Loucy (cell line): ENCODE results near the gene APLP1.
A peak's percentile ranks its signal among the peaks of the same experiment; 100 is the strongest.
"Not testable (repeated sequence)": the region's sequence is repeated elsewhere in the genome, so short reads cannot be mapped to it uniquely, and the experiment has no call there.

Experiments
- H2AFZ ChIP-seq: fragments of 200-600 bp; sonication (generic); 2 replicates; pipeline ENCODE4 v1.6.0; 2016; ENCODE audit warnings: antibody characterized with exemption, mild to moderate bottlenecking, low read length, moderate library complexity
- H3F3A ChIP-seq: fragments of 200-600 bp; 2 replicates; pipeline ENCODE4 v1.6.0; 2016; ENCODE audit warnings: antibody characterized with exemption, low read depth, mild to moderate bottlenecking
- H3K27me3 ChIP-seq: fragments of 200-600 bp; sonication (generic); 2 replicates; pipeline ENCODE4 v1.6.1; 2014; ENCODE audit warnings: low read length, mild to moderate bottlenecking; ENCODE audit not compliant: insufficient read depth, poor library complexity, severe bottlenecking
- H3K36me3 ChIP-seq: fragments of 200-600 bp; sonication (generic); 2 replicates; pipeline ENCODE4 v1.6.1; 2016; ENCODE audit warnings: low read length; ENCODE audit not compliant: insufficient read depth
- H3K4me1 ChIP-seq: fragments of 200-600 bp; sonication (generic); 2 replicates; pipeline ENCODE4 v1.5.1; 2014; ENCODE audit warnings: low read length, mild to moderate bottlenecking; ENCODE audit not compliant: insufficient read depth, poor library complexity, severe bottlenecking
- H3K4me2 ChIP-seq: fragments of 200-600 bp; sonication (generic); 2 replicates; pipeline ENCODE4 v1.6.0; 2014; ENCODE audit warnings: antibody characterized with exemption, low read length, low read depth, mild to moderate bottlenecking; ENCODE audit not compliant: poor library complexity, severe bottlenecking
- H3K4me3 ChIP-seq: fragments of 200-600 bp; sonication (generic); 2 replicates; pipeline ENCODE4 v1.5.1; 2014; ENCODE audit warnings: low read length, mild to moderate bottlenecking, mixed read lengths; ENCODE audit not compliant: poor library complexity, severe bottlenecking
- H3K79me2 ChIP-seq: fragments of 200-600 bp; sonication (generic); 2 replicates; pipeline ENCODE4 v1.6.1; 2014; ENCODE audit warnings: low read length; ENCODE audit not compliant: insufficient read depth
- H3K9ac ChIP-seq: fragments of 200-600 bp; sonication (generic); 2 replicates; pipeline ENCODE4 v1.6.0; 2014; ENCODE audit warnings: mild to moderate bottlenecking, low read depth, low read length, moderate library complexity; ENCODE audit not compliant: poor library complexity, severe bottlenecking
- H3K9me2 ChIP-seq: fragments of 200-600 bp; sonication (generic); replicated peaks from 2 replicates; pipeline ENCODE4 v1.6.1; 2016; ENCODE audit warnings: low read depth, low read length, mixed read lengths
- H3K9me3 ChIP-seq: fragments of 200-600 bp; sonication (generic); 2 replicates; pipeline ENCODE4 v1.6.1; 2014; ENCODE audit warnings: mild to moderate bottlenecking, antibody characterized with exemption, low read length, low read depth; ENCODE audit not compliant: insufficient read depth
- H4K20me1 ChIP-seq: fragments of 200-600 bp; sonication (generic); 2 replicates; pipeline ENCODE4 v1.6.0; 2014; ENCODE audit warnings: antibody characterized with exemption, low read length, mild to moderate bottlenecking; ENCODE audit not compliant: insufficient read depth, poor library complexity, severe bottlenecking
- EZH2phosphoT487 ChIP-seq: fragments of 200-600 bp; IDR thresholded peaks from 2 replicates; pipeline ENCODE4 v1.6.1; 2018; ENCODE audit warnings: antibody characterized with exemption, mild to moderate bottlenecking, moderate library complexity, borderline replicate concordance
- TF ChIP-seq, protein P1 (sequence below): fragments of 200-600 bp; sonication (generic); conservative IDR thresholded peaks from 2 replicates; pipeline ENCODE4 v1.5.1; 2014; ENCODE audit warnings: mild to moderate bottlenecking, antibody characterized with exemption, low read length

Gene APLP1

DNA sequence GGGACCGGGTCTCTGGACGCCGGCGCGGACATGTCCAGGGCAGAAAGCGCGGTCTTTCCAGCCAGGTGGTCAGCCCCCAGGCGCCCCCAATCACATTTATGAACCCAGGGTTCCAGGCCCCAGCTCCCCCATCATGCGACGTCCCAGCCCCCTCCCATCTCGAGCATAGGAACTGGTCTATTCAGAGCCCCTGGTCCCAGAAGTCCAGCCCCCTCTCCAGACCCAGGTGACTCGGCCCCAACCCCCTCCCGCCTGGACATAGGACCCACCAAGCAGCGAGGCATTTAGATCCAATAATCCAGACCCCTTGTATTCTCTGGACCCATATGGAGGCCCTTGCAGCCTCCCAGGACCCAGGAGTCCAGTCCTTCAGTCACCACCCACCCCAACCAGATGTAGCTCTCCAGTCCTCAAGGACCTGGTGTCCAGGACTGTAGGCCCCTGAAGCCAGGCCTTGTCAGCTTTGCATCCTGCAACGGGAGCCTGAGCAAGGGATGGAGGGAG, 501 bp downstream of the APLP1 start:
- Histone ChIP-seq H3F3A (no peaks in the 10 kb centered on the region), H4K20me1 (no peaks in the 10 kb centered on the region), H3K79me2 (no peaks in the 10 kb centered on the region), H3K27me3 (no peaks in the 10 kb centered on the region), H3K9me3 (no peaks in the 10 kb centered on the region), H3K9ac (no peak overlapping the region), H3K4me1 (no peaks in the 10 kb centered on the region), H3K4me3 (peak overlapping the region; percentile 43), H3K9me2 (no peaks in the 10 kb centered on the region), H3K4me2 (peak overlapping the region; percentile 54), H2AFZ (no peak overlapping the region), H3K36me3 (no peaks in the 10 kb centered on the region)
- no peak for TF ChIP-seq EZH2phosphoT487
- TF ChIP-seq, protein P1, sequence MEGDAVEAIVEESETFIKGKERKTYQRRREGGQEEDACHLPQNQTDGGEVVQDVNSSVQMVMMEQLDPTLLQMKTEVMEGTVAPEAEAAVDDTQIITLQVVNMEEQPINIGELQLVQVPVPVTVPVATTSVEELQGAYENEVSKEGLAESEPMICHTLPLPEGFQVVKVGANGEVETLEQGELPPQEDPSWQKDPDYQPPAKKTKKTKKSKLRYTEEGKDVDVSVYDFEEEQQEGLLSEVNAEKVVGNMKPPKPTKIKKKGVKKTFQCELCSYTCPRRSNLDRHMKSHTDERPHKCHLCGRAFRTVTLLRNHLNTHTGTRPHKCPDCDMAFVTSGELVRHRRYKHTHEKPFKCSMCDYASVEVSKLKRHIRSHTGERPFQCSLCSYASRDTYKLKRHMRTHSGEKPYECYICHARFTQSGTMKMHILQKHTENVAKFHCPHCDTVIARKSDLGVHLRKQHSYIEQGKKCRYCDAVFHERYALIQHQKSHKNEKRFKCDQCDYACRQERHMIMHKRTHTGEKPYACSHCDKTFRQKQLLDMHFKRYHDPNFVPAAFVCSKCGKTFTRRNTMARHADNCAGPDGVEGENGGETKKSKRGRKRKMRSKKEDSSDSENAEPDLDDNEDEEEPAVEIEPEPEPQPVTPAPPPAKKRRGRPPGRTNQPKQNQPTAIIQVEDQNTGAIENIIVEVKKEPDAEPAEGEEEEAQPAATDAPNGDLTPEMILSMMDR, result no peak

DNA sequence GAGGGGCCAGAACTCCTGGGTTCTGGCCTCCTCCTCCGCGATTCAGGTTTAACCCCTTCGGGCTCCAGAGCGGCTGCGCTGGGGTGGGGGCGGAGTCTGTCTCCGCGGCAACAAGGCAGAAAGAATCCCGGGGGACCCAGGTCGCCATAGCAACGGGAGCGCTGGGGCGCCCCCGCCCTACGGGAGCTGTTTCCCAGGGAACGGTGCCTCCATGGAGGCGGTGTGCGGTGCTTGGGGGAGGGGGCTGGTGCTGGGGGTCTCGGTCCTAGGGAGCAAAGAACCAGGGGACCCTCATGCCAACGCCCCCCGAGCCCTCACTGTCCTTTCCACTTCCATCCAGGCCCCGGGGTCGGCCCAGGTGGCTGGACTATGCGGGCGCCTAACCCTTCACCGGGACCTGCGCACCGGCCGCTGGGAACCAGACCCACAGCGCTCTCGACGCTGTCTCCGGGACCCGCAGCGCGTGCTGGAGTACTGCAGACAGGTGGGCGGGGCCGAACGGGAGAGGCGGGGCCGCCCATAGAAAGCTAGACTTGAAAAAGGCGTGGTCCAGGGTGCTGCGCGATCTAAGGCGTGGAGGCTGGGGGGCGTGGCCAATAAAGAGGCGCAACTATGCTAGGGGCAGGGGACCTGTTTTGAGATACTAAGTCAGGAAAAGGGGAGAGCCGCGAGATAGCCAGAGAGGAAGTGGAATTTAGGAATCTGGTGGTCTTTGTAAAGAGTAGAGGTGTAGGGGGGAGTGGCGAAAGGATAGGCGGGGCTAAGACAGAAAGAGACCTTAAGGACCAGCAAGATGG, 1.2 kb downstream of the APLP1 start:
- no peaks in the 10 kb centered on the region for H3F3A ChIP-seq
- H4K20me1 ChIP-seq, result no peaks in the 10 kb centered on the region
- H3K9me3 ChIP-seq, result no peaks in the 10 kb centered on the region
- TF ChIP-seq, protein P1, result no peak
- no peak for TF ChIP-seq EZH2phosphoT487
- no peaks in the 10 kb centered on the region for H3K79me2 ChIP-seq
- H2AFZ ChIP-seq, result no peak overlapping the region
- H3K9ac ChIP-seq, result no peak overlapping the region
- H3K4me3 ChIP-seq, result no peak overlapping the region
- no peaks in the 10 kb centered on the region for H3K4me1 ChIP-seq
- no peaks in the 10 kb centered on the region for H3K27me3 ChIP-seq
- no peak overlapping the region for H3K4me2 ChIP-seq
- H3K36me3 ChIP-seq, result no peaks in the 10 kb centered on the region
- H3K9me2 ChIP-seq, result no peaks in the 10 kb centered on the region

DNA sequence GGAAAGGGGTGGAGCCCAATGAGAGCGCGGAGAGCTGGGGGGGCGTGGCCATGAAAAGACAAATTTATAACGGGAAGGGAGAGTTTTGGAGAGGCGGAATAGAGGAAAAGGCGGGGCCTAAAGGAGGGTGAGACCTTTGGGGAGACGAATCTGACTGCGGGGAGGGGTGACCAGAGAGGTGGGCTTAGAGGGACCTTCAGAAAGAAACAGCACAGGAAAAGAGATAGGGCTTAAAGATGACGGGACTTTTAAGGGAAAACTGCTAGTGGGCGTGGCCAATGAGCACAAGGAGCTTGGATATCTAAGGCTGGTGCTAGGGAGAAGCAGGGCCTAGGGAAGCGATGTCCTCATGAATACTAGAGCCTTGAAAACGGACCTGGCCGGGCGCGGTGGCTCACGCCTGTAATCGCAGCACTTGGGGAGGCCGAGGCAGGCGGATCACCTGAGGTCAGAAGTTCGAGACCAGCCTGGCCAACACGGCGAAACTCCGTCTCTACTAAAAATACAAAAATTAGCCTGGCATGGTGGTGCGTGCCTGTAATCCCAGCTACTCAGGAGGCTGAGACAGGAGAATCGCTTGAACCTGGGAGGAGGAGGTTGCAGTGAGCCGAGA, 1.9 kb downstream of the APLP1 start:
- not testable (repeated sequence) for H4K20me1 ChIP-seq, H3K79me2 ChIP-seq, H3K36me3 ChIP-seq, H3K27me3 ChIP-seq, H3K9ac ChIP-seq, H3F3A ChIP-seq, H3K9me2 ChIP-seq, H3K4me2 ChIP-seq, H2AFZ ChIP-seq, H3K9me3 ChIP-seq, H3K4me1 ChIP-seq, H3K4me3 ChIP-seq
